Stomach (tissue), 9 donors: ENCODE data around the gene DPM3. TPM values are rescaled to one million over a fixed set of nuclear protein-coding genes. Genes with fewer than 3 reads are reported as not detected.

Source experiments
- DNase-seq, 2 donors: peaks; one replicate each; pipeline versions ENCODE4 v3.0.0 to v3.0.0-alpha.2; 2013 to 2019
- H3K27ac ChIP-seq, 5 donors: fragments of 200-600 bp in 4 of 5; sonication (generic) in 4 of 5; one replicate each; pipeline ENCODE4 v1.5.1; 2013 to 2019; ENCODE audit warnings: mild to moderate bottlenecking in 1 of 5, moderate library complexity in 1 of 5
- H3K27me3 ChIP-seq, 3 donors: fragments of 200-600 bp; sonication (generic); one replicate each; pipeline ENCODE4 v1.5.1; 2017 to 2019; ENCODE audit warnings: mixed run types in 1 of 3
- H3K36me3 ChIP-seq, 4 donors: fragments of 200-600 bp; sonication (generic); 1 replicate in 3 of 4; 2 replicates in 1 of 4; pipeline ENCODE4 v1.5.1; 2016 to 2019
- H3K4me1 ChIP-seq, 4 donors: fragments of 200-600 bp; sonication (generic); one replicate each; pipeline ENCODE4 v1.5.1; 2016 to 2019
- H3K4me3 ChIP-seq, 4 donors: fragments of 200-600 bp; sonication (generic) in 3 of 4; one replicate each; pipeline ENCODE4 v1.5.1; 2016 to 2019; ENCODE audit warnings: mild to moderate bottlenecking in 1 of 4
- H3K9me3 ChIP-seq, 4 donors: fragments of 200-600 bp; sonication (generic); one replicate each; pipeline ENCODE4 v1.5.1; 2016 to 2019
- EP300 ChIP-seq: sonication (generic); formaldehyde crosslinking; IDR thresholded peaks from one replicate; pipeline ENCODE4 v1.6.1; 2017; ENCODE audit warnings: antibody characterized with exemption
- POLR2A ChIP-seq, 4 donors: fragments of 450-650 bp; IDR thresholded peaks; one replicate each; pipeline ENCODE4 v1.6.1; 2016; ENCODE audit warnings: antibody characterized with exemption in 4 of 4, control low read depth in 2 of 4, mild to moderate bottlenecking in 1 of 4, moderate library complexity in 1 of 4
- POLR2AphosphoS5 ChIP-seq, 3 donors: sonication (generic); formaldehyde crosslinking; IDR thresholded peaks; one replicate each; pipeline ENCODE4 v1.6.1; 2016; ENCODE audit warnings: antibody characterized with exemption in 3 of 3
- WGBS, 5 donors: extraction: QIAGEN DNeasy Blood & Tissue Kit in 3 of 5; methylation state at CpG; one replicate each; pipeline versions ENCODE4 v1.1.5 to v1.1.7; 2013 to 2018; 5-methylcytosine and 5-hydroxymethylcytosine counted together
- intact Hi-C: fragments of 100-400 bp; cut with DNase I; formaldehyde crosslinking; loops from one replicate; pipeline ENCODE4 v1.15.1; 2023; ENCODE audit warnings: low total_unique reads
- polyA plus RNA-seq, 3 donors: library from polyadenylated mRNA; stranded (reverse); fragments of 200-250 nt; gene quantifications; one replicate each; pipeline ENCODE4 v1.2.3, GENCODE V29; 2013
- total RNA-seq, 5 donors: library from RNA; depleted of rRNA; stranded (reverse); fragments of >200 nt; gene quantifications; one replicate each; pipeline versions ENCODE4 v1.1.0 to v1.2.3, GENCODE V29; 2014 to 2016
- TF ChIP-seq, protein P1 (sequence below), 7 experiments: fragments of 450-650 bp in 4 of 7; fragments of 200-600 bp in 3 of 7; sonication (generic) in 3 of 7; IDR thresholded peaks; one replicate each; pipeline ENCODE4 v1.5.1; 2016 to 2019; ENCODE audit warnings: antibody characterized with exemption in 7 of 7, control low read depth in 2 of 7, mild to moderate bottlenecking in 1 of 7
- donor health status: healthy with polysubstance abuse.
- donor health status: Bipolar disorder and iron deficiency.
- donor health status: healthy.

The DPM3 gene
- total and polyA plus RNA-seq, 8 donors, result 13.3 to 301 (median 51.3) TPM; not detected in 1

DNA sequence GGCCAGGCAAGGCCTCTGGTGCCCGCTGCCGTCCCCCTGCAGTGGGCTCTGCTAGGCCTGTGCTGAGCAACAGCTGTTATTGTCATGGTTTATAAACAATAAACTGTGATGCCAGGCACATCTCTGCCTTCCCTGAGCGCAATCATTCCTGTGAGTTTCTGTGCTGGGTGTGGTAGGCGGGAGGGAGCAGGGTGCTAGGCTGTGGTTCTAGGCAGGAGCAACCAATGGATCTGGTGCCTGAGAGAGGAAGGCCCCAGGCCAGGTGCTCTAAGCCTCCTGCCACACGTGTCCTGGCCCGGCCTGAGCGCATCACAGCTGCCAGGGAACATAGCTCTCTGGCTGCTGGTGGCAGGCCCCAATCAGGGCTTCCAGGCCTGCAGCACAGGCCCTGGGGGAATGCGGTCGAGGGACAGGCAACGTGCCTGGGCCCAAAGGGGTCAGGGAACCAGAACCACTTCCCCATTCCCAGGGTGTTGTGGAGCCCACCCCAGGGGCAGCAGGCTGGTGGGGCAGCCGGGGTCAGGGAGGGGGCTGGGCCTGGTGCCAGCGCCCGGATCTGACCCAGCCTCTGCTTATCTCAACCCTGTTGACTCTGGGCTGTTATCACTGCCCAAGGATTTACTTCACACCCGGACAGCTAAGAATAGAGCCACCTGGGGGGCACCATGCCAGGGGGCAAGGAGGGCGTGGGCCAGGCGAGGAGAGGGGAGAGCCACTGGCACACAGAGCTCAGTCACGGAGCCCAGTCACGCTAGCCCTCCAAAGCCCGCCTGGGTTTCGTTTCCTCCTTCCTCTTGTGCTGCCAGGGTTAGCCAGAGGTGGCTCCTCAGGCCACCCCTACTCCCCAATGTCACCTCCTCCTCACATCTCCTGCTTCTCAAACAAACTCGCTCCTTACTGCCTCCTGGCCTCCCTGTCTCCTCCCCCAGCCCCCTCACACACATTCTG lies 44.8 kb upstream of the DPM3 start:
- peaks cover 30 to 66% (median 47%) of the 10 kb centered on the region in 4 donors for H3K4me1 ChIP-seq
- peak; percentile 88 to 93 for DNase-seq
- 22 to 52% (median 31%) methylated on average over 19 to 21 of the region's 21 CpGs for WGBS, 5 donors
- H3K27me3 ChIP-seq, result no peaks in the 10 kb centered on the region
- H3K27ac ChIP-seq, result peak overlapping the region; percentile 72 to 90 (median 79)
- intact Hi-C loops, result no loop called here
- H3K36me3 ChIP-seq, result peaks cover 0 to 7% (median 0%) of the 10 kb centered on the region in 4 donors
- peak overlapping the region in 2 of 4 donors; percentile 40 to 50 for H3K4me3 ChIP-seq
- TF ChIP-seq, protein P1, sequence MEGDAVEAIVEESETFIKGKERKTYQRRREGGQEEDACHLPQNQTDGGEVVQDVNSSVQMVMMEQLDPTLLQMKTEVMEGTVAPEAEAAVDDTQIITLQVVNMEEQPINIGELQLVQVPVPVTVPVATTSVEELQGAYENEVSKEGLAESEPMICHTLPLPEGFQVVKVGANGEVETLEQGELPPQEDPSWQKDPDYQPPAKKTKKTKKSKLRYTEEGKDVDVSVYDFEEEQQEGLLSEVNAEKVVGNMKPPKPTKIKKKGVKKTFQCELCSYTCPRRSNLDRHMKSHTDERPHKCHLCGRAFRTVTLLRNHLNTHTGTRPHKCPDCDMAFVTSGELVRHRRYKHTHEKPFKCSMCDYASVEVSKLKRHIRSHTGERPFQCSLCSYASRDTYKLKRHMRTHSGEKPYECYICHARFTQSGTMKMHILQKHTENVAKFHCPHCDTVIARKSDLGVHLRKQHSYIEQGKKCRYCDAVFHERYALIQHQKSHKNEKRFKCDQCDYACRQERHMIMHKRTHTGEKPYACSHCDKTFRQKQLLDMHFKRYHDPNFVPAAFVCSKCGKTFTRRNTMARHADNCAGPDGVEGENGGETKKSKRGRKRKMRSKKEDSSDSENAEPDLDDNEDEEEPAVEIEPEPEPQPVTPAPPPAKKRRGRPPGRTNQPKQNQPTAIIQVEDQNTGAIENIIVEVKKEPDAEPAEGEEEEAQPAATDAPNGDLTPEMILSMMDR (IDR thresholded peaks at IDR 0.05), result no peak
- TF ChIP-seq POLR2AphosphoS5 (IDR thresholded peaks at IDR 0.05), result peak in 2 of 3 donors; percentile 68 to 75
- no peaks in the 10 kb centered on the region for H3K9me3 ChIP-seq

DNA sequence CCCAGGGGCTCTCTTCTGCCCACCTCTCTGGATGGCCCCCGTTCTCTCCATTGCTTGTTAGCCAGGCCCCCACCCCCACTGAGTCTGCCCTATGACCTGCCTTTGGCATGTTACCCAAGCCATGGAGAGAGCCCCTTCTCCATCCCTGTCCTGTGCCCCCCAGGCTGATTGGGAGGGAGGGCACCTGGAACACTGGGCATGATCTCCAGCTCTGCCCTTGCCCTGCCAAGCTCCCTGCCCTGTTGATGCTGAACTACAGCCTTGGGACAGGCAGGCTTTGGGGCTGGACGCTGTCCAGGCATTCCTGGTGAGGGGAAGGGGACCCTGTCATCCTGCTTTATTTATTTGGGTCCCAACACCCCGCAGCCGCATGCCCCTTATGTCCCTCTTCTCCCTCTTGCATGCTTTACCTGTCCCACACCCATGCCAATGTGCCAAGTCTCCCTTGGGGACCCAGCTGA lies 44.0 kb upstream of the DPM3 start:
- Histone ChIP-seq H3K36me3 (peaks cover 0 to 14% (median 0%) of the 10 kb centered on the region in 4 donors), H3K4me1 (peaks cover 30 to 69% (median 52%) of the 10 kb centered on the region in 4 donors), H3K27ac (peak overlapping the region; percentile 72 to 90 (median 79)), H3K9me3 (no peaks in the 10 kb centered on the region), H3K27me3 (no peaks in the 10 kb centered on the region), H3K4me3 (no peak overlapping the region)
- peak in 1 of 2 donors; percentile 29 for DNase-seq
- 56 to 71% (median 65%) methylated on average over 4 of the region's 4 CpGs for WGBS, 5 donors
- TF ChIP-seq POLR2AphosphoS5 (IDR thresholded peaks at IDR 0.05) (peak in 1 of 3 donors; percentile 11), EP300 (no peak), POLR2A (IDR thresholded peaks at IDR 0.05) (no peak)
- TF ChIP-seq, protein P1 (IDR thresholded peaks at IDR 0.05), result no peak
- intact Hi-C loops, result no loop called here

DNA sequence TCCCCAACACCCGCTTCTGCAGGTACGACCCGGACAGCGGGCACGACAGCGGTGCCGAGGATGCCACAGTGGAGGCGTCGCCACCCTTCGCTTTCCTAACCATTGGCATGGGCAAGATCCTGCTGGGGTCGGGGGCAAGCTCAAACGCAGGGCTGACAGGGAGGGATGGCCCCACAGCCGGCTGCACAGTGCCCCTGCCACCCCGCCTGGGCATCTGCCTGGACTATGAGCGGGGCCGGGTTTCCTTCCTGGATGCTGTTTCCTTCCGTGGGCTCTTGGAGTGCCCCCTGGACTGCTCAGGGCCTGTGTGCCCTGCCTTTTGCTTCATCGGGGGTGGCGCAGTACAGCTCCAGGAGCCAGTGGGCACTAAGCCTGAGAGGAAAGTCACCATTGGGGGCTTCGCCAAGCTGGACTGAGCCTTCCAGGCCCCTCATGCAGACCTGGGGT lies 43.5 kb upstream of the DPM3 start:
- peaks cover 0 to 16% (median 0%) of the 10 kb centered on the region in 4 donors for H3K36me3 ChIP-seq
- no peak overlapping the region for H3K4me3 ChIP-seq
- TF ChIP-seq POLR2A (IDR thresholded peaks at IDR 0.05), result no peak
- TF ChIP-seq POLR2AphosphoS5 (IDR thresholded peaks at IDR 0.05), result peak in 2 of 3 donors; percentile 10 to 74
- no peaks in the 10 kb centered on the region for H3K9me3 ChIP-seq
- peaks cover 30 to 75% (median 57%) of the 10 kb centered on the region in 4 donors for H3K4me1 ChIP-seq
- intact Hi-C loops, result no loop called here
- DNase-seq, result no peak
- WGBS, 5 donors, result 85 to 90% (median 87%) methylated on average over 18 to 20 of the region's 20 CpGs
- H3K27ac ChIP-seq, result peak overlapping the region; percentile 72 to 90 (median 79)
- no peaks in the 10 kb centered on the region for H3K27me3 ChIP-seq

DNA sequence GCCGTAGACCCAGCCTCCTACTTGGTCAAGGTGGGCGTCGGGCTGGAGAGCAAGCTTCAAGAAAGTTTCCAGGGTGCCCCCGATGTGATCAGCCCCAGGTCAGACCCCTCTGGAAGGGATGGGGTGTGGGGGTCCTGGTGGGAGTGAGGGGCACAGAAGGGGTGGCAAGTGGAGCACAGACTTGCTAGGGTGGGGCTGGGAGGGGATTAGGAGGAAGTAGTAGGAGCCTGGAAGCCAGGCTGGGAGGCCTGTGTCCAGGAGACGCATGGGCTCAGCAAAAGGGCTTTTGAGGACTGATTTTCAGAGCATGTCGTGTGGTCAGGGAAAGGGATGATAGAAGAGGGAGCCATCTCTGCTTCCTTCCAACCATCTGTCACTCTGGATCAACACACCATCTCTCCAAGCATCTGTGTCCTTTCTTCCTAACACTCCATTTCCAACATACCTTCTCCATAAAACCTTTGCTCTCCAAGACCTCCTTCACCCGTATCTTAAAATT lies 41.8 kb upstream of the DPM3 start:
- Histone ChIP-seq H3K9me3 (no peaks in the 10 kb centered on the region), H3K27me3 (no peaks in the 10 kb centered on the region), H3K4me1 (peaks cover 35 to 81% (median 68%) of the 10 kb centered on the region in 4 donors), H3K36me3 (peaks cover 0 to 16% (median 0%) of the 10 kb centered on the region in 4 donors), H3K4me3 (no peak overlapping the region), H3K27ac (peak overlapping the region; percentile 47 to 96 (median 70))
- TF ChIP-seq POLR2A (IDR thresholded peaks at IDR 0.05) (no peak), EP300 (no peak), POLR2AphosphoS5 (IDR thresholded peaks at IDR 0.05) (no peak)
- TF ChIP-seq, protein P1 (IDR thresholded peaks at IDR 0.05), result no peak
- intact Hi-C loops, result no loop called here
- WGBS, 5 donors, result 61 to 79% (median 63%) methylated on average over 5 to 7 of the region's 7 CpGs
- no peak for DNase-seq
